WERI-Rb-1 (cell line): ENCODE results near the gene CDH2.

ENCODE experiments used
- DNase-seq: peaks from one replicate; pipeline ENCODE4 v3.0.0-alpha.2; 2020
- H3K27ac ChIP-seq: fragments of 250-450 bp; sonication (Bioruptor Pico); 2 replicates; pipeline ENCODE4 v1.5.1; 2020; ENCODE audit warnings: mild to moderate bottlenecking, moderate library complexity
- H3K27me3 ChIP-seq: fragments of 250-450 bp; sonication (Bioruptor Pico); 2 replicates; pipeline ENCODE4 v1.5.1; 2021; ENCODE audit warnings: mild to moderate bottlenecking, low read depth, moderate library complexity; ENCODE audit not compliant: insufficient read depth, severe bottlenecking
- H3K36me3 ChIP-seq: fragments of 250-450 bp; sonication (Bioruptor Pico); 2 replicates; pipeline ENCODE4 v1.5.1; 2020; ENCODE audit warnings: mild to moderate bottlenecking, moderate library complexity
- H3K4me3 ChIP-seq: 2 replicates; pipeline ENCODE4 v1.5.1; 2011; ENCODE audit warnings: low read depth, mild to moderate bottlenecking, control low read depth, low read length
- H3K9me3 ChIP-seq: fragments of 250-450 bp; sonication (Bioruptor Pico); 2 replicates; pipeline ENCODE4 v1.5.1; 2021; ENCODE audit warnings: mild to moderate bottlenecking, moderate library complexity; ENCODE audit not compliant: severe bottlenecking
- CTCF ChIP-seq: IDR thresholded peaks from 2 replicates; pipeline ENCODE4 v1.5.1; 2011; ENCODE audit warnings: low read depth, mild to moderate bottlenecking, control low read depth, inconsistent platforms, low read length

The CDH2 gene

GRCh38 chr18:28078849-28079248 is 98.1 kb downstream of the CDH2 start:
- DNase-seq = no peak
- Histone ChIP-seq H3K27ac (no peak overlapping the region), H3K27me3 (no peaks in the 10 kb centered on the region), H3K36me3 (no peaks in the 10 kb centered on the region), H3K4me3 (no peak overlapping the region), H3K9me3 (no peaks in the 10 kb centered on the region)
- no peak for TF ChIP-seq CTCF

GRCh38 chr18:28078298-28078697 is 98.6 kb downstream of the CDH2 start:
- TF ChIP-seq CTCF = no peak
- no peak overlapping the region for H3K4me3 ChIP-seq
- H3K36me3 ChIP-seq = no peaks in the 10 kb centered on the region
- H3K27me3 ChIP-seq = no peaks in the 10 kb centered on the region
- H3K27ac ChIP-seq = no peak overlapping the region
- no peak for DNase-seq
- no peaks in the 10 kb centered on the region for H3K9me3 ChIP-seq

DNA sequence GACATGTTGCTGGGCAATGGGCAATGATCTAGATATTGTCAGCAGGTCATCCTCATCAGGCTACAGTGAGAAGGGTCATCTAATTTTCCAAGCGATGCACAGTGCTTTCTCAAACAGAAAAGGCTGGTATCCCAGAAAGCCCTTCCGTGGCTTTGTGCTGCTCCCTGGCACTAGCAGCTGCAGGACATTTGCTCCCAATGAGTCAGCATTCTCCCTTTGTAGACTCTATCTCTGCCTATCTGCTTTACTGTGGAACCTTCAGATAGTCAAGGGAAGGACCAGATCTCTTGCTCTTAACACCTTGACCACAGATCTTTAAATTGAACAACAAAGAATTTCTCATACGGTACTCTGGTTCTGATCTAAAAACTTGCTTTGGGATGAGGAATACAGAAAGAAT is 101.4 kb downstream of the CDH2 start:
- no peak overlapping the region for H3K4me3 ChIP-seq
- no peaks in the 10 kb centered on the region for H3K36me3 ChIP-seq
- H3K27ac ChIP-seq = no peak overlapping the region
- no peaks in the 10 kb centered on the region for H3K9me3 ChIP-seq
- H3K27me3 ChIP-seq = no peaks in the 10 kb centered on the region
- TF ChIP-seq CTCF = no peak
- DNase-seq = no peak

- no peak overlapping the region for H3K4me3 ChIP-seq
- DNase-seq = no peak
- no peaks in the 10 kb centered on the region for H3K36me3 ChIP-seq
- no peak for TF ChIP-seq CTCF
- no peaks in the 10 kb centered on the region for H3K27me3 ChIP-seq
- H3K27ac ChIP-seq = no peak overlapping the region
- no peaks in the 10 kb centered on the region for H3K9me3 ChIP-seq
Observed at GRCh38 chr18:28074076-28074475, 102.9 kb downstream of the CDH2 start.

DNA sequence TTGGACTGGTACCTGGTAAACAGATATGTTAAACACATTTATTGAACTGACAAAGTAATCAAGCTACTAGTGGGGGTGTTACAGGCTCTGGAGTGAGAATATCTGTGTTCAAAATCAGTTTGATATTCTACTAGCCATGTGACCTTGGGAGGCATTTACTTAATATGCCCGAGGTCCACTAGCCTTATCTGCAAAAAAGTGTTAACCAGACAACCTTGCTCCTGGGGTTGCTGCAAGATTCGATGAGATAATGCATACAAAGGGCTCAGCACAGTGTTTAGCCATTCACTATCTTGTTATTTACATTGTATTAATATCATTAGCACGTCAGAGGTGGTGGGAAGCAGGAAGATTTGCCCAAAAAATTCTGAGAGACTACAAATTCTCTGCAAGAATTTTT is 103.3 kb downstream of the CDH2 start:
- TF ChIP-seq CTCF = no peak
- Histone ChIP-seq H3K9me3 (no peaks in the 10 kb centered on the region), H3K27me3 (no peaks in the 10 kb centered on the region), H3K4me3 (no peak overlapping the region), H3K36me3 (no peaks in the 10 kb centered on the region), H3K27ac (no peak overlapping the region)
- DNase-seq = no peak

DNA sequence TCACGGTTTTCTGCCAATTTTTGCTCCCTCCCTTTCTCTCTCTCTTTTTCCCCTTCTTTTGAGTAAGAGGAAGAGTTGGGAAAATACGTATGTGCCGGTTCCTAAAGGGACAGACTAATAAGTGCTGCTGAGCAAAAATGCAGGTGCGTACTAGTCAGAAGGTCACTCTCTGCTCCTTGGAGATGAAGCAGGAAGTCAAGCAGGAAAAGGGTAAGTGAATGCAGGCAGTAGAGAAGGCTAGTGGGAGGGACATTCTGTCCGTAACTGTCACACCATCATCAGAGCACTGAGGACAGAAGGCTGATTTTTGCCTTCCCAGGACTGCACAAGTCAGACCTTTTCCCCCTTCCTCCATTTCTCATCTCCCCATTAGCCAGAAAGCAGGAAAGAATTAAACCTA is 105.7 kb downstream of the CDH2 start:
- 0 out of 2 replicates have a peak, but pooled peaks cover 4% of the 10 kb centered on the region for H3K36me3 ChIP-seq
- no peak for DNase-seq
- no peak overlapping the region for H3K27ac ChIP-seq
- H3K4me3 ChIP-seq = no peak overlapping the region
- no peaks in the 10 kb centered on the region for H3K27me3 ChIP-seq
- peaks cover 3% of the 10 kb centered on the region for H3K9me3 ChIP-seq
- no peak for TF ChIP-seq CTCF
